Nephron (organoid): ENCODE results near the gene RNASE13.
A peak's percentile ranks its signal among the peaks of the same experiment; 100 is the strongest.

Source experiments
- H3K27ac Mint-ChIP-seq, 3 experiments: 2 replicates each; pipeline ENCODE4 v1.8.0; 2020; ENCODE audit warnings: mixed read lengths in 3 of 3, mild to moderate bottlenecking in 2 of 3, moderate library complexity in 1 of 3
- H3K27me3 Mint-ChIP-seq: 2 replicates; pipeline ENCODE4 v1.8.0; 2021; ENCODE audit warnings: low read depth, mild to moderate bottlenecking, moderate library complexity, mixed read lengths
- H3K36me3 Mint-ChIP-seq: 2 replicates; pipeline ENCODE4 v1.8.0; 2020; ENCODE audit warnings: low read depth, mixed read lengths
- H3K4me1 Mint-ChIP-seq: 2 replicates; pipeline ENCODE4 v1.8.0; 2020; ENCODE audit warnings: mixed read lengths
- H3K4me3 Mint-ChIP-seq, 3 experiments: 2 replicates each; pipeline ENCODE4 v1.8.0; 2020; ENCODE audit warnings: mild to moderate bottlenecking in 3 of 3, mixed read lengths in 3 of 3, moderate library complexity in 2 of 3
- H3K9me3 Mint-ChIP-seq: 2 replicates; pipeline ENCODE4 v1.8.0; 2020; ENCODE audit warnings: mixed read lengths
- TF ChIP-seq, protein P1 (sequence below), 3 experiments: fragments of 200-600 bp; sonication (generic); IDR thresholded peaks; one replicate each; pipeline ENCODE4 v1.5.0; 2021; ENCODE audit warnings: antibody characterized with exemption in 3 of 3; ENCODE audit not compliant: unreplicated experiment in 3 of 3

The RNASE13 gene

DNA sequence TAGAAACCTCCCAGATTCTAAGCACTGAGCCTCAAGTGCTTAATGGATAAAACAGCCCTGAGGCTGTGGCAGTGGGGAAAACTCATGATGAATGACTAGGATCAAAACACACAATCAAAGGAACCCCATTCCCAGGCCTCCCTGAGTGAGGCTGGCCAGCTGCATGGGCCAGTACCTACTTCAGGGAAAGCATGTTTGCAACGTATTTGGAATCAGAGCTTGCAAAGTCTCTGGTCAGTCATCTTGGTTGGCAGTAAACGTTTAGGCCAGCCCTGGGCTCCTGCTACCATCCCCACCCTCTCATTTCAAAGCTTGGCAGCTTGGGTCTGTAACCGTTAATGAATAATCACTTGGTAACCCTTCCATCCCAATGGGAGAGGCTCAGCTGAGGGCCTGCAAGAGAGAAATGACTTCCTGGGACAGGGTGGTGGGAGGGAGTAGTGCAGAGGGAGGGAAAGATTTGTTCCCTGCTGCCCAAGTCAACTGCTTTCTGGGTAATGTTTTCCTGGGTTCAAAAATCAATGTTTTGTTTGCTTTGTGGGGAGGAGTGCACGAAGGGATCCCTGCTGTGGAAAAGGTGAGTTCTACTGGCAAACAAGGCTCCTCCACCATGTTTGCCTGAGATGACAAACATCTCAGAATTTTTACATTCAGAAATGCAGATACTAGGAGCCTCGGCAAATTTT is 21.0 kb upstream of the RNASE13 start:
- no peaks in the 10 kb centered on the region for H3K9me3 Mint-ChIP-seq
- H3K27ac Mint-ChIP-seq, result peak overlapping the region; percentile 67 to 91 (median 88)
- H3K4me3 Mint-ChIP-seq, result no peak overlapping the region
- TF ChIP-seq, protein P1, sequence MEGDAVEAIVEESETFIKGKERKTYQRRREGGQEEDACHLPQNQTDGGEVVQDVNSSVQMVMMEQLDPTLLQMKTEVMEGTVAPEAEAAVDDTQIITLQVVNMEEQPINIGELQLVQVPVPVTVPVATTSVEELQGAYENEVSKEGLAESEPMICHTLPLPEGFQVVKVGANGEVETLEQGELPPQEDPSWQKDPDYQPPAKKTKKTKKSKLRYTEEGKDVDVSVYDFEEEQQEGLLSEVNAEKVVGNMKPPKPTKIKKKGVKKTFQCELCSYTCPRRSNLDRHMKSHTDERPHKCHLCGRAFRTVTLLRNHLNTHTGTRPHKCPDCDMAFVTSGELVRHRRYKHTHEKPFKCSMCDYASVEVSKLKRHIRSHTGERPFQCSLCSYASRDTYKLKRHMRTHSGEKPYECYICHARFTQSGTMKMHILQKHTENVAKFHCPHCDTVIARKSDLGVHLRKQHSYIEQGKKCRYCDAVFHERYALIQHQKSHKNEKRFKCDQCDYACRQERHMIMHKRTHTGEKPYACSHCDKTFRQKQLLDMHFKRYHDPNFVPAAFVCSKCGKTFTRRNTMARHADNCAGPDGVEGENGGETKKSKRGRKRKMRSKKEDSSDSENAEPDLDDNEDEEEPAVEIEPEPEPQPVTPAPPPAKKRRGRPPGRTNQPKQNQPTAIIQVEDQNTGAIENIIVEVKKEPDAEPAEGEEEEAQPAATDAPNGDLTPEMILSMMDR (IDR thresholded peaks at IDR 0.05; ENCODE audit: unreplicated experiment in 3 of 3), result no peak
- H3K4me1 Mint-ChIP-seq, result peaks cover 22% of the 10 kb centered on the region
- no peaks in the 10 kb centered on the region for H3K27me3 Mint-ChIP-seq
- H3K36me3 Mint-ChIP-seq, result no peaks in the 10 kb centered on the region

DNA sequence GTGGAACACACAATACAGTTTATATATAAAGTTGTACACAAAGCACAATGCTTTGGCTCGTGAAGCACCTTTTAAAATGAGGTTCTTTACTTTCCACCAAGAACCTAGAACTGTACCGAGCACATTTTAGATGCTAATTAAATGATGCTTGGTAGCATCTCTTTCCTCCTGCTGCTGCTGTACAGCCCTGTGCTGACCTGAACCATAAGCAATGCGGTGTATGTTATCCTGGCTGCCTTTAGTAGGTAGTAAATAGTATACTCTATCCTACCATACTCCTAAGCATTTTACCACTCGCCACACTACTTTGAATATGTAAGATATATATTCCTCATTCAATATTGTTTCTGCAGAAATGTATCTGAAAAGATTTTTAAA is 20.1 kb upstream of the RNASE13 start:
- H3K4me3 Mint-ChIP-seq, result no peak overlapping the region
- H3K36me3 Mint-ChIP-seq, result no peaks in the 10 kb centered on the region
- peaks cover 18% of the 10 kb centered on the region for H3K4me1 Mint-ChIP-seq
- H3K9me3 Mint-ChIP-seq, result no peaks in the 10 kb centered on the region
- H3K27me3 Mint-ChIP-seq, result no peaks in the 10 kb centered on the region
- TF ChIP-seq, protein P1 (IDR thresholded peaks at IDR 0.05; ENCODE audit: unreplicated experiment in 3 of 3), result no peak
- H3K27ac Mint-ChIP-seq, result peak overlapping the region in 1 of 3 experiments; percentile 37

DNA sequence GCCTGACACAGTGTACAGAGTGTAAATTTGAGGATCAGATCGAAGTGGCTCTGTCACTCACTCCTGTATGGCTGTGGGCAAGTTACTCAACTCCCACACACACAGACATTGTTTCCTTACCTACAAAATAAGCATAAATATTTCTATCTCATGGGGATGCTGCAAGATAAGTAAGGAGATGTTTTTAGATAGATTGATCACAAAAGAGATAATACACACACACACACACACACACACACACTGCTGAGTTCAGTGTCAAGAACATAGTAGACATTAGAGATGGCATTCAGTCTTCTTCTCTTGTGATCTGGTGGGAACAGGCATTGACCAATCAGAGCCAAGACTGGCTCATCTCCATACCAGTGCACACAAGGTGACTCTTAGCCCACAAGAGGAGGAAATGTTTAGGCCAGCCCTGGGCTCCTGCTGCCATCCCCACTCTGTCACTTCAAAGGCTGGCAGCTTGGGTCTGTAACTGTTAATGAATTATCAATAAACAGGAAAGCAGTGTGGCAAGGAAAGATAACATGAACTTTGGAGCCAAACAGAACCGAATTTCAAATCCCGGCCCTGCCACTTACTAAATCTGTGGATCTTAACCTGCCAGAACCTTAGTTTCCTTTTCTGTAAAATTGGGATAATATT is 19.6 kb upstream of the RNASE13 start:
- H3K9me3 Mint-ChIP-seq, result no peaks in the 10 kb centered on the region
- TF ChIP-seq, protein P1 (IDR thresholded peaks at IDR 0.05; ENCODE audit: unreplicated experiment in 3 of 3), result no peak
- peak overlapping the region; percentile 59 to 82 (median 71) for H3K27ac Mint-ChIP-seq
- H3K36me3 Mint-ChIP-seq, result no peaks in the 10 kb centered on the region
- H3K4me3 Mint-ChIP-seq, result no peak overlapping the region
- peaks cover 16% of the 10 kb centered on the region for H3K4me1 Mint-ChIP-seq
- no peaks in the 10 kb centered on the region for H3K27me3 Mint-ChIP-seq

DNA sequence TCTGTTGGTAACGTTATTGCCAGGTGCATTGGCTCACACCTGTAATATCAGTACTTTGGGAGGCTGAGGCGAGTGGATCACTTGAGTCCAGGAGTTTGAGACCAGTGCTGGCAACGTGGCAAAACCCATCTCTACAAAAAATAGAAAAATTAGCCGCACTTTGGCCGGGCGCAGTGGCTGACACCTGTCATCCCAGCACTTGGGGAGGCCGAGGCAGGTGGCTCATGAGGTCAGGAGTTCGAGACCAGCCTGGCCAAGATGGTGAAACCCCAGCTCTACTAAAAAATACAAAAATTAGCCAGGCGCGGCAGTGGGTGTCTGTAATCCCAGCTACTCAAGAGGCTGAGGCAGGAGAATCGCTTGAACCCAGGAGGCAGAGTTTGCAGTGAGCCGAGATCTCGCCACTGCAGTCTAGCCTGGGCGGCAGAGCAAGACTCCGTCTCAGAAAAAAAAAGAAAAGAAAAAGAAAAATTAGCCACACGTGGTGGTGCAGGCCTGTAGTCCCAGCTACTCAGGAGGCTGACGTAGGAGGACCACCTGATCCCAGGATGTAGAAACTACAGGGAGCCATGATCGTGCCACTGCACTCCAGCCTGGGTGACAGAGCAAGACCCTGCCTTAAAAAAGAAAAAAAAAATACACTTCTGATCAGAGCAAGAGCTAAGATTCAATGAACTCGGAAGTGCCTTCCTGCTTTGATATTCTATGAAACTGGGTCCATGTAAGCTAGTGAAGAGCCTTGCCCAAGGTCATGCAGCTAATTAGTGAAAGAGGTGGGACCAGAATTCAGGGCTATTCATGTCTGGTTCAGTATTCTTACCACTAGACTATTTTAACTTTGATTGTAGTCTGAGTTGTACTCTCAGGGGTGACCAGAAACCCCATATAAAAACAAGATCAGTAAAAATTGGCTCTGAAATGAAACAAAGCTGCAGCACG is 18.8 kb upstream of the RNASE13 start:
- peak overlapping the region; percentile 59 to 82 (median 71) for H3K27ac Mint-ChIP-seq
- no peaks in the 10 kb centered on the region for H3K9me3 Mint-ChIP-seq
- TF ChIP-seq, protein P1 (IDR thresholded peaks at IDR 0.05; ENCODE audit: unreplicated experiment in 3 of 3), result no peak
- no peak overlapping the region for H3K4me3 Mint-ChIP-seq
- peaks cover 15% of the 10 kb centered on the region for H3K4me1 Mint-ChIP-seq
- H3K27me3 Mint-ChIP-seq, result no peaks in the 10 kb centered on the region
- H3K36me3 Mint-ChIP-seq, result no peaks in the 10 kb centered on the region

DNA sequence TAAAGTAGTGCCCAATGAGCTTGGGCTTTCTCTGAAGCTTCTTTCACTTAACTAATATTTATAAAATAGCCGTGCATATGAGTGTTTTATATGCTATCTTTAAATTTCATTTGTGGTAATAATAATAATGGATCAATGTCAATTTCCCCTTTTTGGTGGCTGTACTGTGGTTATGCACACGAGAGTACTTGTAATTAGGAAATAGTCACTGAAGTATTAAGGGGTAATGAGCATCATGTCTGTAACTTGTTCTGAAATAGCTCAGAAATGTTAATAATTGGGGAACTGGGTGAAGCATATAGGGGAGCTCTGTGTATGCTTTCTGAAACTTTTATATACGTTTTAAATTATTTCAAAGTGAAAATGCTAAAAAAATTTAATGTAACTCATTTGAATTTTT is 16.0 kb upstream of the RNASE13 start:
- Mint-ChIP-seq H3K27me3 (no peaks in the 10 kb centered on the region), H3K36me3 (no peaks in the 10 kb centered on the region), H3K4me3 (no peak overlapping the region), H3K9me3 (no peaks in the 10 kb centered on the region), H3K4me1 (peaks cover 12% of the 10 kb centered on the region), H3K27ac (no peak overlapping the region)
- TF ChIP-seq, protein P1 (IDR thresholded peaks at IDR 0.05; ENCODE audit: unreplicated experiment in 3 of 3), result no peak
